Suprapubic skin (tissue), 4 donors: ENCODE measurements around the gene FAM98C. TPM values are rescaled to one million over a fixed set of nuclear protein-coding genes. Genes with fewer than 3 reads are reported as not detected.

Experiments
- DNase-seq, 2 donors: peaks; one replicate each; pipeline ENCODE4 v3.0.0-alpha.2; 2019; ENCODE audit warnings: low spot score in 2 of 2
- H3K27ac ChIP-seq: fragments of 200-600 bp; sonication (generic); one replicate; pipeline ENCODE4 v1.5.1; 2019
- H3K27me3 ChIP-seq: fragments of 200-600 bp; sonication (generic); one replicate; pipeline ENCODE4 v1.5.1; 2019
- H3K36me3 ChIP-seq: fragments of 200-600 bp; sonication (generic); one replicate; pipeline ENCODE4 v1.5.1; 2019
- H3K4me1 ChIP-seq: fragments of 200-600 bp; sonication (generic); one replicate; pipeline ENCODE4 v1.5.1; 2019
- H3K4me3 ChIP-seq: fragments of 200-600 bp; sonication (generic); one replicate; pipeline ENCODE4 v1.5.1; 2019; ENCODE audit warnings: mild to moderate bottlenecking
- H3K9me3 ChIP-seq: fragments of 200-600 bp; sonication (generic); one replicate; pipeline ENCODE4 v1.5.1; 2019
- EP300 ChIP-seq: sonication (generic); formaldehyde crosslinking; IDR thresholded peaks from one replicate; pipeline ENCODE4 v1.6.1; 2017; ENCODE audit warnings: antibody characterized with exemption
- POLR2A ChIP-seq, 2 donors: fragments of 450-650 bp; IDR thresholded peaks; one replicate each; pipeline ENCODE4 v1.6.1; 2017; ENCODE audit warnings: antibody characterized with exemption in 2 of 2, mild to moderate bottlenecking in 2 of 2, moderate library complexity in 2 of 2
- POLR2AphosphoS5 ChIP-seq, 3 donors: sonication (generic); formaldehyde crosslinking; IDR thresholded peaks; one replicate each; pipeline ENCODE4 v1.6.1; 2017; ENCODE audit warnings: antibody characterized with exemption in 3 of 3
- WGBS: methylation state at CpG from one replicate; pipeline ENCODE4 v1.1.5; 2018; 5-methylcytosine and 5-hydroxymethylcytosine counted together
- total RNA-seq, 4 donors: library from RNA; depleted of rRNA; stranded (reverse); fragments of >200 nt; gene quantifications; one replicate each; pipeline ENCODE4 v1.1.0, GENCODE V29; 2016
- TF ChIP-seq, protein P1 (sequence below), 2 donors: fragments of 200-600 bp in 1 of 2; fragments of 450-650 bp in 1 of 2; sonication (generic) in 1 of 2; IDR thresholded peaks; one replicate each; pipeline ENCODE4 v1.5.1; 2016 to 2019; ENCODE audit warnings: antibody characterized with exemption in 2 of 2, mild to moderate bottlenecking in 1 of 2, moderate library complexity in 1 of 2

FAM98C gene
- total RNA-seq, 4 donors from 2014 or later = 32.6 to 45.6 (median 36.7) TPM

- no peaks in the 10 kb centered on the region for H3K9me3 ChIP-seq
- H3K36me3 ChIP-seq = no peaks in the 10 kb centered on the region
- 80% methylated on average over 2 of the region's 2 CpGs for WGBS
- no peak for DNase-seq
- H3K27ac ChIP-seq = no peak overlapping the region
- TF ChIP-seq POLR2AphosphoS5 (IDR thresholded peaks at IDR 0.05) = no peak
- TF ChIP-seq, protein P1, sequence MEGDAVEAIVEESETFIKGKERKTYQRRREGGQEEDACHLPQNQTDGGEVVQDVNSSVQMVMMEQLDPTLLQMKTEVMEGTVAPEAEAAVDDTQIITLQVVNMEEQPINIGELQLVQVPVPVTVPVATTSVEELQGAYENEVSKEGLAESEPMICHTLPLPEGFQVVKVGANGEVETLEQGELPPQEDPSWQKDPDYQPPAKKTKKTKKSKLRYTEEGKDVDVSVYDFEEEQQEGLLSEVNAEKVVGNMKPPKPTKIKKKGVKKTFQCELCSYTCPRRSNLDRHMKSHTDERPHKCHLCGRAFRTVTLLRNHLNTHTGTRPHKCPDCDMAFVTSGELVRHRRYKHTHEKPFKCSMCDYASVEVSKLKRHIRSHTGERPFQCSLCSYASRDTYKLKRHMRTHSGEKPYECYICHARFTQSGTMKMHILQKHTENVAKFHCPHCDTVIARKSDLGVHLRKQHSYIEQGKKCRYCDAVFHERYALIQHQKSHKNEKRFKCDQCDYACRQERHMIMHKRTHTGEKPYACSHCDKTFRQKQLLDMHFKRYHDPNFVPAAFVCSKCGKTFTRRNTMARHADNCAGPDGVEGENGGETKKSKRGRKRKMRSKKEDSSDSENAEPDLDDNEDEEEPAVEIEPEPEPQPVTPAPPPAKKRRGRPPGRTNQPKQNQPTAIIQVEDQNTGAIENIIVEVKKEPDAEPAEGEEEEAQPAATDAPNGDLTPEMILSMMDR (IDR thresholded peaks at IDR 0.05) = no peak
- no peak for TF ChIP-seq EP300
- TF ChIP-seq POLR2A (IDR thresholded peaks at IDR 0.05) = no peak
- no peak overlapping the region for H3K4me3 ChIP-seq
- no peaks in the 10 kb centered on the region for H3K27me3 ChIP-seq
- peaks cover 4% of the 10 kb centered on the region for H3K4me1 ChIP-seq
Measured at GRCh38 chr19:38369584-38369983, 33.3 kb upstream of the FAM98C start.

GRCh38 chr19:38370299-38370698, 32.6 kb upstream of the FAM98C start:
- no peaks in the 10 kb centered on the region for H3K27me3 ChIP-seq
- H3K27ac ChIP-seq = no peak overlapping the region
- peaks cover 6% of the 10 kb centered on the region for H3K4me1 ChIP-seq
- no peaks in the 10 kb centered on the region for H3K9me3 ChIP-seq
- no peak for DNase-seq
- no peak for TF ChIP-seq POLR2AphosphoS5 (IDR thresholded peaks at IDR 0.05)
- TF ChIP-seq EP300 = no peak
- TF ChIP-seq, protein P1 (IDR thresholded peaks at IDR 0.05) = no peak
- TF ChIP-seq POLR2A (IDR thresholded peaks at IDR 0.05) = no peak
- WGBS = 74% methylated on average over 12 of the region's 12 CpGs
- H3K4me3 ChIP-seq = no peak overlapping the region
- H3K36me3 ChIP-seq = no peaks in the 10 kb centered on the region

- Histone ChIP-seq H3K9me3 (no peaks in the 10 kb centered on the region), H3K27me3 (no peaks in the 10 kb centered on the region), H3K27ac (no peak overlapping the region), H3K4me3 (no peak overlapping the region), H3K4me1 (peaks cover 14% of the 10 kb centered on the region), H3K36me3 (no peaks in the 10 kb centered on the region)
- TF ChIP-seq, protein P1 (IDR thresholded peaks at IDR 0.05) = no peak
- TF ChIP-seq POLR2AphosphoS5 (IDR thresholded peaks at IDR 0.05) = no peak
- no peak for TF ChIP-seq POLR2A (IDR thresholded peaks at IDR 0.05)
- no peak for TF ChIP-seq EP300
- WGBS = 82% methylated on average over 6 of the region's 6 CpGs
- DNase-seq = no peak
Measured at GRCh38 chr19:38371081-38371480, 31.8 kb upstream of the FAM98C start.

- H3K9me3 ChIP-seq = no peaks in the 10 kb centered on the region
- DNase-seq = no peak
- peak overlapping the region; percentile 91 for H3K27ac ChIP-seq
- H3K4me1 ChIP-seq = peaks cover 30% of the 10 kb centered on the region
- H3K36me3 ChIP-seq = peaks cover 19% of the 10 kb centered on the region
- H3K4me3 ChIP-seq = peak overlapping the region; percentile 80
- WGBS = 66% methylated on average over 6 of the region's 6 CpGs
- no peaks in the 10 kb centered on the region for H3K27me3 ChIP-seq
- TF ChIP-seq POLR2AphosphoS5 (IDR thresholded peaks at IDR 0.05) (no peak), EP300 (no peak), POLR2A (IDR thresholded peaks at IDR 0.05) (no peak)
- TF ChIP-seq, protein P1 (IDR thresholded peaks at IDR 0.05) = no peak
Measured at GRCh38 chr19:38373907-38374331, 29.0 kb upstream of the FAM98C start.

DNA sequence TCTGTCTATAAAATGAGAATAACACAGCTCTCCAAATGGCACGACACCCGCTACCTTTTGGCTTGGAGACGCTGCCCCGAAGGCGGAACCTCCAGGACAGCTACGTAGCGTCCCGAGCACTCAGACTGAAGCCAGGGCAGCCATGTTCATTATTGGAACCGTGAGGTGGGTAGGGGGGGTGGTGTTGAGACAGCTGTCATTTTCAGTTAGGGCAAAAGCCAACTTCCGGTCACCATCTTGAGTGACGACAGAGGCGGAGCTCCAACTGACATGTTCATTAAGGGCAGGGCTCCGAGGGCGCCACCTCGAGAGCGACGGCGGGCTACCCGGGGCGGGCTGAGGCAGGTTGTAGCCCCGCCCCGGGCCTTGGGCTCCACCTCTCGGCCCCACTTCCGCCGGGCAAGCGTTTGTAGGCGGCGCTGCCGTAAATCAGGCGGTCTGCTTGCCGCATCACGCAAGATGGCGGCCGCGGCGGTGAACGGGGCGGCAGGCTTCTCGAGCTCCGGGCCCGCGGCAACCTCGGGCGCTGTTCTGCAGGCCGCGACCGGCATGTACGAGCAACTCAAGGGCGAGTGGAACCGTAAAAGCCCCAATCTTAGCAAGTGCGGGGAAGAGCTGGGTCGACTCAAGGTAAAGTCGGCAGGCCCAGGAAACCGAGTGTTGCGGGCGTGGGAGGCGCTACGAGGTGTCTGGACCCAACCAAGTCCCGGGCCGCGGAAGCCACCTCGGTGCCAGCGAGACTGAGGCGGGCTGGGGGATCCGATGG, 28.4 kb upstream of the FAM98C start, which contains the start of gene PSMD8:
TSS of gene PSMD8 (plus strand) at position 240 of the 766 bp plus-strand sequence. CDS start at position 271, 31 bp downstream.
- under 1% methylated on average over 20 of the region's 65 CpGs for WGBS
- TF ChIP-seq, protein P1 (IDR thresholded peaks at IDR 0.05) = no peak
- TF ChIP-seq EP300 (no peak), POLR2A (IDR thresholded peaks at IDR 0.05) (peak; percentile 78 to 87), POLR2AphosphoS5 (IDR thresholded peaks at IDR 0.05) (peak; percentile 74 to 86 (median 85))

More for the DNA sequence above, 28.4 kb upstream of the FAM98C start, which contains the start of gene PSMD8:
- peaks cover 25% of the 10 kb centered on the region for H3K36me3 ChIP-seq
- H3K9me3 ChIP-seq = no peaks in the 10 kb centered on the region
- H3K4me3 ChIP-seq = peak within 1 kb of the TSS; percentile 80
- peaks cover 30% of the 10 kb centered on the region for H3K4me1 ChIP-seq
- no peaks in the 10 kb centered on the region for H3K27me3 ChIP-seq
- DNase-seq = peak; percentile 99 to 100
- H3K27ac ChIP-seq = peak within 1 kb of the TSS; percentile 91
